GM20000 (cell line): ENCODE results near the gene ITPR2.

Source experiments
- DNase-seq: peaks from one replicate; pipeline ENCODE4 v3.0.0; 2012; ENCODE audit warnings: low spot score
- TF ChIP-seq, protein P1 (sequence below): IDR thresholded peaks from 2 replicates; pipeline ENCODE4 v1.5.1; 2012; ENCODE audit warnings: mild to moderate bottlenecking, control low read depth; ENCODE audit errors: extremely low read depth, missing control alignments

Gene ITPR2

DNA sequence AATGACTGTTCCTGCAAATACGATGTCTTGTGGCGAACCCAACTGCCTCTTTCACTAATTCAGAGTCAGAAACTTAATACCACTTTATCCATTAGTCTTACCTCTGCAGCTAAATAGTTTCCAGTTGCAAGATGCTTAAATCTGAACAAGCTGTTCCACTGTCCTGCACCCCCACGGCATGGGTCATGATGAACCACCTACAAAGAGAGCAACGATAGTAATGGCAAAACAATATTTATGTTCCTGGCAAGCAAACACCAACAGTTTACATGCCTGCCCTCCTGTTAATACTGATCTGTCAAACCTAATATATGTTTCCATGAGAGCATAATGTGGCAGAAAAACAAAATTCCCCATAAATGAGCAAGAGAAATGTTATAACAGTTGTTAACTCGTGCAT is 121.9 kb downstream of the ITPR2 start:
- TF ChIP-seq, protein P1, sequence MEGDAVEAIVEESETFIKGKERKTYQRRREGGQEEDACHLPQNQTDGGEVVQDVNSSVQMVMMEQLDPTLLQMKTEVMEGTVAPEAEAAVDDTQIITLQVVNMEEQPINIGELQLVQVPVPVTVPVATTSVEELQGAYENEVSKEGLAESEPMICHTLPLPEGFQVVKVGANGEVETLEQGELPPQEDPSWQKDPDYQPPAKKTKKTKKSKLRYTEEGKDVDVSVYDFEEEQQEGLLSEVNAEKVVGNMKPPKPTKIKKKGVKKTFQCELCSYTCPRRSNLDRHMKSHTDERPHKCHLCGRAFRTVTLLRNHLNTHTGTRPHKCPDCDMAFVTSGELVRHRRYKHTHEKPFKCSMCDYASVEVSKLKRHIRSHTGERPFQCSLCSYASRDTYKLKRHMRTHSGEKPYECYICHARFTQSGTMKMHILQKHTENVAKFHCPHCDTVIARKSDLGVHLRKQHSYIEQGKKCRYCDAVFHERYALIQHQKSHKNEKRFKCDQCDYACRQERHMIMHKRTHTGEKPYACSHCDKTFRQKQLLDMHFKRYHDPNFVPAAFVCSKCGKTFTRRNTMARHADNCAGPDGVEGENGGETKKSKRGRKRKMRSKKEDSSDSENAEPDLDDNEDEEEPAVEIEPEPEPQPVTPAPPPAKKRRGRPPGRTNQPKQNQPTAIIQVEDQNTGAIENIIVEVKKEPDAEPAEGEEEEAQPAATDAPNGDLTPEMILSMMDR: no peak
- no peak for DNase-seq

- TF ChIP-seq, protein P1: no peak
- no peak for DNase-seq
Measured at GRCh38 chr12:26705851-26706250, 127.1 kb downstream of the ITPR2 start.

DNA sequence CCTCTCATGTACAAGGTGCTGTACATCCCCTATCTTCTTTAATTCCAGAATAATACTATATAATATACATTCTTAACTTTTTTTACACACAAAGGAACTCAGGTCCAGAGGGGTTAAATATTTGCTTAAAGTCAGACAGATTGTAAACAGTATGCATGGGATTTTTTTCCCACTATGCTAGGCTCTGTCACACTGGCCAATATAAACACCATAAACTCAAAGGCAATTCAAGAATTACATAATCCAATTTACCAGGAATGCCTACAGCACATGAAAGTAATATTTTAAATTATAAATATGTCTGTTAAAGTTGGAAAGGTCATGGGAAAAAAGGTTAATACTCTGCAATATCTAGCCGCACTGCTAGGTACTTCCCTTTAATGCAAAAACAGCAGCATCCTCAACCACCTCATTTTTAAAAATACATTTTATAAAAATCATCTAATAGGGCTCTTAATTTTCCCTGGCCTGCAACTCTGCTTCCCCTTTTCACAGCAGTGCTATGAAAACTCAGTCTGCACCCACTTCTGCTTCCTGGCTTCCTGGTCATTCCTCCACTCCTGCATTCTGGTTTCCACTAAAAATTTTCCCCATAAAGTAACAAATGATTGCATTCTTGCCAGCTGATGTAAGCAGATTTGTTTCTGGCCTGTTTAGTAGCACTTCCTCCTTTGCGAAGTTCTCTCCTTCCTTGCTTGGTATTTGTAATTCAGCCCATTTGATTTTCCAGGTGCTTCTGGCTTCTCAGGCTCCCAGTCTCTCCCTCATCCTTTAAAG is 128.1 kb downstream of the ITPR2 start:
- TF ChIP-seq, protein P1: no peak
- DNase-seq: no peak

- no peak for DNase-seq
- TF ChIP-seq, protein P1: no peak
Measured at GRCh38 chr12:26704214-26704613, 128.8 kb downstream of the ITPR2 start.

DNA sequence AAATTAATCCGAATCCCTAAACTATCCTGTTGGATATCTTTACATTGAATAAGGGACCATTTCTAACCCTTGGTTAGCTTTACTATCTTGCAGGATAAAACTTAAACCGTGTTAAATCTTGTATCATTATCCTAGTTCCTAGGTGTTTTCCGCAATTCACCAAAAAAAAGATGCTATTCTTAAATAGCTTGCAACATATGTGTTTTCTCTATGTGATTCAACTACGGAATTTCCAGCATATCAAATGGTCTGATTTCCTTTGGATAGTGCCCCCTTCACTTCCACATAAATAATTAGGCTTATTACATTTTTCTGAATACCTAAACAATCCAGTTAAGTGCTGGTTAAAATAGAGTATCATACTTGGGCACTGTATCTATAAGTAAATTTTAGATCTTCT is 130.3 kb downstream of the ITPR2 start:
- no peak for DNase-seq
- TF ChIP-seq, protein P1: no peak

GRCh38 chr12:26701604-26702215 is 131.3 kb downstream of the ITPR2 start:
- no peak for DNase-seq
- TF ChIP-seq, protein P1: no peak

DNA sequence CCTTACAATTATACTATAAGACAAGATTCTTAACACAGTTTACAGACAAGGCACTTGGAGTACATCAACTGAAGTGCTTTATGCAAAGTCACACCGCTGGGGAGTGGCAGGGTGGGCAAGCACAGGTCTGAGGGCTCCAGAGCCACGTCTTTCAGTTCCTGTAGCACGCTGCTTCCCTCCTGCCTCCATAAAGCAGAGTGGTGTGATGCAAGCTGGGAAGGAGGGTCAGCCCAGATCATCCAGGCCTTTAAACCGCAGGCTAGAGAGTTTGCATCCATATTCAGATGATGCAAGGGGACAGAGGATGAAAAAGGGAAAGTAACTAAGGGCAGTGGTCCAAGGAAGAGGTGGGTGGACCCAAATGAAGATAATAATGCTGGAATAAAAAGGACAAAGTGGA is 132.6 kb downstream of the ITPR2 start:
- DNase-seq: no peak
- TF ChIP-seq, protein P1: no peak
